H1 (cell line): ENCODE results near the gene TTYH2. TPM values are rescaled to one million over a fixed set of nuclear protein-coding genes. Genes with fewer than 3 reads are reported as not detected.

ENCODE experiments used
- CTCF ChIA-PET: fragments of 300-600 bp; sonication (Branson Sonifier 250); formaldehyde crosslinking; loops from one replicate; lab custom pipeline; 2021; ENCODE audit not compliant: partially characterized antibody; lab: Charles Lee
- POLR2A ChIA-PET: fragments of 300-600 bp; sonication (Branson Sonifier 250); formaldehyde crosslinking; loops from one replicate; lab custom pipeline; 2021; ENCODE audit warnings: inconsistent platforms; ENCODE audit not compliant: partially characterized antibody; lab: Charles Lee
- DNase-seq, 2 experiments: peaks; one replicate each; pipeline versions ENCODE4 v3.0.0 to v3.0.0-alpha.2; 2010 to 2022; ENCODE audit warnings: low spot score in 2 of 2, low read depth in 1 of 2, mixed read lengths in 1 of 2
- FAIRE-seq: peaks from 2 replicates; lab custom pipeline; 2011; peaks lifted over from hg19 to GRCh38; lab: Jason Lieb, UNC
- H2AFZ ChIP-seq: 2 replicates; pipeline ENCODE4 v1.8.1; 2012; ENCODE audit warnings: low read length, inconsistent platforms
- H2AK5ac ChIP-seq: 2 replicates; pipeline ENCODE4 v1.6.1; 2013; ENCODE audit warnings: low read depth, low read length
- H2BK120ac ChIP-seq: replicated peaks from 2 replicates; pipeline ENCODE3; 2013; ENCODE audit warnings: low read depth, low read length, inconsistent platforms
- H2BK12ac ChIP-seq: 2 replicates; pipeline ENCODE4 v1.6.1; 2013; ENCODE audit warnings: low read depth, low read length
- H2BK15ac ChIP-seq: 2 replicates; pipeline ENCODE4 v1.6.1; 2013; ENCODE audit warnings: low read length
- H2BK20ac ChIP-seq: 2 replicates; pipeline ENCODE4 v1.6.1; 2013; ENCODE audit warnings: low read length
- H2BK5ac ChIP-seq: 2 replicates; pipeline ENCODE4 v1.6.1; 2013; ENCODE audit warnings: low read depth, low read length
- H3K14ac ChIP-seq: 2 replicates; pipeline ENCODE4 v1.6.1; 2013; ENCODE audit warnings: inconsistent platforms; ENCODE audit not compliant: insufficient read length
- H3K18ac ChIP-seq: 2 replicates; pipeline ENCODE4 v1.6.1; 2013; ENCODE audit warnings: low read length; ENCODE audit errors: extremely low read depth
- H3K23ac ChIP-seq: 2 replicates; pipeline ENCODE4 v1.6.1; 2013; ENCODE audit warnings: inconsistent platforms; ENCODE audit not compliant: insufficient read length
- H3K23me2 ChIP-seq: 2 replicates; pipeline ENCODE4 v1.6.1; 2013; ENCODE audit warnings: low read depth, low read length
- H3K27ac ChIP-seq: 2 replicates; pipeline ENCODE4 v1.6.1; 2011; ENCODE audit warnings: low read depth, low read length, inconsistent platforms
- H3K27me3 ChIP-seq, 4 experiments: replicated peaks in 1 of 4; 1 replicate in 1 of 4; 2 replicates in 3 of 4; pipeline versions ENCODE4 v1.6.1 to v1.8.1; 2011 to 2013; ENCODE audit warnings: low read length in 3 of 4, mild to moderate bottlenecking in 3 of 4, inconsistent platforms in 2 of 4, mixed read lengths in 2 of 4, moderate library complexity in 1 of 4; ENCODE audit not compliant: control insufficient read depth in 3 of 4, insufficient read depth in 3 of 4; ENCODE audit errors: extremely low read depth in 1 of 4
- H3K36me3 ChIP-seq, 4 experiments: 2 replicates each; pipeline versions ENCODE4 v1.6.1 to v1.8.1; 2011 to 2013; ENCODE audit warnings: mild to moderate bottlenecking in 4 of 4, low read length in 3 of 4, moderate library complexity in 2 of 4, control low read depth in 1 of 4, inconsistent platforms in 1 of 4; ENCODE audit not compliant: insufficient read depth in 4 of 4, control insufficient read depth in 2 of 4
- H3K4ac ChIP-seq: replicated peaks from 2 replicates; pipeline ENCODE3; 2013; ENCODE audit warnings: low read length, low read depth, mixed read lengths, inconsistent platforms; ENCODE audit not compliant: insufficient read length
- H3K4me1 ChIP-seq, 4 experiments: replicated peaks in 1 of 4; 1 replicate in 1 of 4; 2 replicates in 3 of 4; pipeline versions ENCODE4 v1.6.1 to v1.8.1; 2011 to 2013; ENCODE audit warnings: low read length in 3 of 4, inconsistent platforms in 2 of 4, mixed read lengths in 1 of 4; ENCODE audit not compliant: insufficient read depth in 4 of 4, control insufficient read depth in 3 of 4
- H3K4me2 ChIP-seq, 2 experiments: 2 replicates each; pipeline versions ENCODE4 v1.6.1 to v1.8.1; 2011 to 2013; ENCODE audit warnings: low read depth in 2 of 2, low read length in 2 of 2, control low read depth in 1 of 2, inconsistent platforms in 1 of 2, mild to moderate bottlenecking in 1 of 2; ENCODE audit not compliant: insufficient read depth in 1 of 2
- H3K4me3 ChIP-seq, 4 experiments: fragments of 200-600, 300-600 bp in 1 of 4; sonication (generic), shearing (Covaris generic), sonication (Bioruptor Twin) in 1 of 4; 2 replicates each; pipeline versions ENCODE4 v1.5.1 to v1.8.1; 2011 to 2016; ENCODE audit warnings: low read length in 4 of 4, low read depth in 3 of 4, control low read depth in 2 of 4, inconsistent platforms in 2 of 4, mild to moderate bottlenecking in 2 of 4, mixed read lengths in 1 of 4, moderate library complexity in 1 of 4; ENCODE audit not compliant: insufficient read depth in 2 of 4; ENCODE audit errors: extremely low read depth in 1 of 4
- H3K56ac ChIP-seq: replicated peaks from 2 replicates; pipeline ENCODE3; 2013; ENCODE audit warnings: low read depth, mild to moderate bottlenecking, mixed read lengths, low read length, inconsistent platforms; ENCODE audit not compliant: insufficient read length
- H3K79me1 ChIP-seq: 2 replicates; pipeline ENCODE4 v1.6.1; 2013; ENCODE audit warnings: low read depth, low read length, control low read depth
- H3K79me2 ChIP-seq, 2 experiments: 2 replicates each; pipeline versions ENCODE4 v1.6.1 to v1.8.1; 2012 to 2013; ENCODE audit warnings: low read length in 2 of 2, mild to moderate bottlenecking in 2 of 2, inconsistent platforms in 1 of 2; ENCODE audit not compliant: insufficient read depth in 2 of 2, control insufficient read depth in 1 of 2
- H3K9ac ChIP-seq, 4 experiments: replicated peaks in 1 of 4; 1 replicate in 1 of 4; 2 replicates in 3 of 4; pipeline versions ENCODE4 v1.6.1 to v1.8.1; 2011 to 2013; ENCODE audit warnings: low read depth in 3 of 4, low read length in 3 of 4, control low read depth in 2 of 4, mild to moderate bottlenecking in 2 of 4, moderate library complexity in 2 of 4, inconsistent platforms in 1 of 4; ENCODE audit errors: extremely low read depth in 1 of 4
- H3K9me3 ChIP-seq, 2 experiments: 2 replicates each; pipeline versions ENCODE4 v1.6.1 to v1.8.1; 2012 to 2013; ENCODE audit warnings: mild to moderate bottlenecking in 2 of 2, moderate library complexity in 2 of 2, control low read depth in 1 of 2, inconsistent platforms in 1 of 2, low read depth in 1 of 2, low read length in 1 of 2, mixed read lengths in 1 of 2; ENCODE audit not compliant: insufficient read depth in 2 of 2
- H4K20me1 ChIP-seq, 2 experiments: replicated peaks in 1 of 2; 2 replicates each; pipeline versions ENCODE3 to v1.8.1; 2011 to 2013; ENCODE audit warnings: inconsistent platforms in 2 of 2, low read length in 2 of 2, mild to moderate bottlenecking in 1 of 2; ENCODE audit not compliant: insufficient read depth in 2 of 2, control insufficient read depth in 1 of 2
- H4K5ac ChIP-seq: 2 replicates; pipeline ENCODE4 v1.6.1; 2013; ENCODE audit warnings: low read length, low read depth, mixed read lengths, inconsistent platforms; ENCODE audit not compliant: insufficient read length
- H4K8ac ChIP-seq: 2 replicates; pipeline ENCODE4 v1.8.0; 2013; ENCODE audit warnings: mild to moderate bottlenecking, moderate library complexity, low read length, inconsistent platforms; ENCODE audit not compliant: insufficient read depth; ENCODE audit errors: extremely low read depth
- H4K91ac ChIP-seq: replicated peaks from 2 replicates; pipeline ENCODE3; 2013; ENCODE audit warnings: low read length, mixed read lengths, inconsistent platforms; ENCODE audit not compliant: insufficient read length
- BCL11A ChIP-seq, 2 experiments: IDR thresholded peaks; one replicate each; pipeline ENCODE4 v1.6.1; 2011; ENCODE audit warnings: low read depth in 2 of 2, low read length in 2 of 2, mild to moderate bottlenecking in 2 of 2
- CBX8 ChIP-seq: fragments of 300-800, 300-1000 bp; sonication (generic); IDR thresholded peaks from 2 replicates; pipeline ENCODE4 v1.7.1; 2016; ENCODE audit warnings: low read depth, low read length, borderline replicate concordance
- FOSL1 ChIP-seq: IDR thresholded peaks from 2 replicates; pipeline ENCODE4 v1.6.1; 2011; ENCODE audit warnings: mild to moderate bottlenecking, low read depth, low read length, moderate library complexity; ENCODE audit not compliant: insufficient read depth
- NRF1 ChIP-seq: IDR thresholded peaks from 2 replicates; pipeline ENCODE4 v1.6.1; 2011; ENCODE audit warnings: mild to moderate bottlenecking, low read depth, low read length, improper control_type of control experiment
- PHF8 ChIP-seq: fragments of 200-600 bp; sonication (generic); conservative IDR thresholded peaks from 2 replicates; pipeline ENCODE4 v1.7.1; 2012; ENCODE audit warnings: low read depth, mild to moderate bottlenecking, inconsistent platforms, low read length, moderate library complexity
- POLR2AphosphoS5 ChIP-seq: IDR thresholded peaks from 2 replicates; pipeline ENCODE4 v1.6.1; 2011; ENCODE audit warnings: low read depth, low read length
- SIX5 ChIP-seq: IDR thresholded peaks from 2 replicates; pipeline ENCODE4 v1.6.1; 2011; ENCODE audit warnings: mild to moderate bottlenecking, low read depth, low read length
- TAF1 ChIP-seq: IDR thresholded peaks from 2 replicates; pipeline ENCODE4 v1.6.1; 2011; ENCODE audit warnings: mild to moderate bottlenecking, low read depth, low read length
- TAF7 ChIP-seq: optimal IDR thresholded peaks from 2 replicates; pipeline ENCODE3; 2011; ENCODE audit warnings: low read depth, mild to moderate bottlenecking, inconsistent platforms, low read length, moderate library complexity, borderline replicate concordance
- WGBS, 2 experiments: shearing (Covaris generic) in 1 of 2; methylation state at CpG; one replicate each; pipeline versions ENCODE4 v1.1.6 to v1.1.7; 2013 to 2015; ENCODE audit warnings: low lambda C conversion rate in 2 of 2, mixed read lengths in 2 of 2, inconsistent platforms in 1 of 2, low coverage in 1 of 2, missing lambda C conversion rate in 1 of 2; ENCODE audit not compliant: insufficient replicate concordance in 2 of 2, insufficient coverage in 1 of 2, insufficient read length in 1 of 2; ENCODE audit errors: extremely low coverage in 1 of 2, missing lambda C conversion rate in 1 of 2; 5-methylcytosine and 5-hydroxymethylcytosine counted together
- polyA plus RNA-seq, 7 experiments: library from polyadenylated mRNA; depleted of rRNA in 3 of 7; stranded (reverse) in 5 of 7; unstranded in 2 of 7; fragments of >200 nt in 5 of 7; fragments of 200-250 nt in 2 of 7; gene quantifications; 1 replicate in 5 of 7; 2 replicates in 1 of 7; 4 replicates in 1 of 7; pipeline versions ENCODE4 v1.2.1 to v1.2.3, GENCODE V29; 2011 to 2013; ENCODE audit warnings: missing spikeins in 2 of 7, mixed read lengths in 2 of 7
- total RNA-seq: library from RNA; stranded (reverse); fragmentation: NEBNext Ultra II Directional; extraction: Animal tissue kit (Norgen Biotek cat#: 25700); gene quantifications from 2 replicates; pipeline ENCODE4 v1.2.1, GENCODE V29; 2021
- TF ChIP-seq, protein P1 (sequence below): IDR thresholded peaks from 2 replicates; pipeline ENCODE4 v1.6.1; 2012; ENCODE audit warnings: inconsistent platforms
- TF ChIP-seq, protein P2 (sequence below): IDR thresholded peaks from 2 replicates; pipeline ENCODE4 v1.6.1; 2012; ENCODE audit warnings: inconsistent platforms

TTYH2 gene
- total and polyA plus RNA-seq, 2 of the 8 experiments (the other 6 are each of a cell fraction or from before 2014, with no cell fraction given), result 3.2 to 9.2 TPM

DNA sequence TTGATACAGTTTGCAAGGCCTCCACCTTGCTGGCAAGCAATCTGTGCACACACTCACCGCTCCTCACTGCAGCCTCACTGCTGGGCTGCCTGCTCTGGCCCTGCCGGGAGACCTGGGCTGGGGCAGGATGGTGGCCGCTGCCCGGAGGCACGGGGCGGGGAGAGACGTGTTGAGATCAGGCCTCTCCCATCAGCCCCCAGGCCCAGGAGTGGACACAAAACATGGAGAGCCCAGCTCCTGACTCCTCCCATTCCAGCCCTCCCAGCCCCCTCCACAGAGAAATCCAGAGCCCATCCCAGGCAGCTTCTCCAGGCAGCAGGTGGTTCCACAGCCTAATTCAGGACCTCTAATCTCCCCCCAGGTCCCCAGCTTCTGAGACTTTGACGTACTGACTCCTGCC lies 33.0 kb upstream of the TTYH2 start:
- H3K9me3 ChIP-seq, result no peaks in the 10 kb centered on the region
- no peak overlapping the region for H3K23ac ChIP-seq
- H4K20me1 ChIP-seq, result peaks cover 0 to 2% of the 10 kb centered on the region in 2 experiments
- no peak overlapping the region for H2AFZ ChIP-seq
- H3K56ac ChIP-seq, result no peak overlapping the region
- POLR2A ChIA-PET, result interaction anchor here (0.8 to 1.4 kb wide), 2 partner anchors 19 to 61 kb away, joined by 3 read pairs; no protein-coding TSS in a partner anchor
- no peak overlapping the region for H3K4ac ChIP-seq
- no peaks in the 10 kb centered on the region for H3K36me3 ChIP-seq
- no peaks in the 10 kb centered on the region for H3K79me1 ChIP-seq
- no peak overlapping the region for H2BK15ac ChIP-seq
- no peaks in the 10 kb centered on the region for H3K23me2 ChIP-seq
- H4K8ac ChIP-seq, result 0 out of 2 replicates have a peak overlapping the region, but pooled peaks have one; percentile 20
- H2BK5ac ChIP-seq, result no peak overlapping the region
- H3K14ac ChIP-seq, result no peak overlapping the region
- no peaks in the 10 kb centered on the region for H3K79me2 ChIP-seq
- no peak overlapping the region for H2BK12ac ChIP-seq
- no peak overlapping the region for H2BK120ac ChIP-seq
- no peak overlapping the region for H3K4me3 ChIP-seq
- H3K27ac ChIP-seq, result no peak overlapping the region
- H2BK20ac ChIP-seq, result no peak overlapping the region
- H3K4me2 ChIP-seq, result no peak overlapping the region
- WGBS, 2 experiments, result 85% methylated on average over 8 of the region's 8 CpGs; no CpG with 5 or more reads in 1 of the 2 experiments
- FAIRE-seq (no peak), DNase-seq (no peak)
- H3K9ac ChIP-seq, result no peak overlapping the region
- H4K5ac ChIP-seq, result no peak overlapping the region
- CTCF ChIA-PET, result interaction anchor here (0.5 to 5.1 kb wide), 9 partner anchors 11 to 523 kb away, joined by 3 to 23 read pairs (median 7); no protein-coding TSS in a partner anchor
- H3K4me1 ChIP-seq, result 0 out of 7 replicates have a peak, but pooled peaks cover 0 to 4% (median 0%) of the 10 kb centered on the region in 4 experiments
- no peaks in the 10 kb centered on the region for H3K27me3 ChIP-seq
- H3K18ac ChIP-seq, result no peak overlapping the region
- no peak overlapping the region for H4K91ac ChIP-seq
- H2AK5ac ChIP-seq, result no peak overlapping the region
- no peak for TF ChIP-seq FOSL1
- TF ChIP-seq, protein P1, sequence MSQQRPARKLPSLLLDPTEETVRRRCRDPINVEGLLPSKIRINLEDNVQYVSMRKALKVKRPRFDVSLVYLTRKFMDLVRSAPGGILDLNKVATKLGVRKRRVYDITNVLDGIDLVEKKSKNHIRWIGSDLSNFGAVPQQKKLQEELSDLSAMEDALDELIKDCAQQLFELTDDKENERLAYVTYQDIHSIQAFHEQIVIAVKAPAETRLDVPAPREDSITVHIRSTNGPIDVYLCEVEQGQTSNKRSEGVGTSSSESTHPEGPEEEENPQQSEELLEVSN, result no peak
- no peak for TF ChIP-seq TAF1
- TF ChIP-seq SIX5, result no peak
- TF ChIP-seq NRF1, result no peak
- no peak for TF ChIP-seq BCL11A (IDR thresholded peaks at IDR 0.05; ENCODE audit: low read depth in 2 of 2, low read length in 2 of 2)
- no peak for TF ChIP-seq PHF8
- TF ChIP-seq, protein P2, sequence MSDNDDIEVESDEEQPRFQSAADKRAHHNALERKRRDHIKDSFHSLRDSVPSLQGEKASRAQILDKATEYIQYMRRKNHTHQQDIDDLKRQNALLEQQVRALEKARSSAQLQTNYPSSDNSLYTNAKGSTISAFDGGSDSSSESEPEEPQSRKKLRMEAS, result no peak
- TF ChIP-seq POLR2AphosphoS5, result no peak
- no peak for TF ChIP-seq CBX8
- no peak for TF ChIP-seq TAF7
